Skeletal muscle cell (primary cell): ENCODE results near the gene NPC2.
A peak's percentile ranks its signal among the peaks of the same experiment; 100 is the strongest.

Experiments used
- DNase-seq: peaks from one replicate; pipeline ENCODE4 v3.0.0-alpha.2; 2010; ENCODE audit warnings: low read depth
- H3K4me3 ChIP-seq: 2 replicates; pipeline ENCODE4 v1.5.1; 2011; ENCODE audit warnings: low read depth, mild to moderate bottlenecking, control low read depth, low read length, moderate library complexity

Gene NPC2

DNA sequence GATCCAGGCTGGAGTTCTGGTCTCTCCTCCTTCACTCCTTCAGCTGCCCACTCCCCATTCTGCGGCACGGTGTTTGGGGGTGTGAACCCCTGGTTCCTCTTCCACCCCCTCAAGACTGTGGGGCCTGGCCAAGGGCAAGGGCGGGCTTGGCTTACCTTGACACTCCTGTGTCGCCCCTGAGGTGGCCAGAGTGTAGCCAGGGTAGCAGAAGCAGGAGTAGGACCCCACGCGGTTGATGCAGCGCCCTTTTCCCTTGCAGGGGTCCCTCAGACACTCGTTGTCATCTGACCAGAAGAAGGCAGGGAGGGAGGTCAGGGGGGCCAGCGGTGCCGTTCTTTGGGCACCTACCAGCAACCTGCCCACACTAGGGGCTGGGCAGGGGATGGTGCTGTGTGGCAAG is 28.7 kb upstream of the NPC2 start:
- no peak overlapping the region for H3K4me3 ChIP-seq
- DNase-seq, result no peak

- H3K4me3 ChIP-seq, result no peak overlapping the region
- no peak for DNase-seq
Measured at GRCh38 chr14:74519316-74520074, 26.4 kb upstream of the NPC2 start.

GRCh38 chr14:74518221-74518620 is 25.1 kb upstream of the NPC2 start:
- DNase-seq, result no peak
- no peak overlapping the region for H3K4me3 ChIP-seq

GRCh38 chr14:74517731-74518130 is 24.6 kb upstream of the NPC2 start:
- no peak overlapping the region for H3K4me3 ChIP-seq
- no peak for DNase-seq

DNA sequence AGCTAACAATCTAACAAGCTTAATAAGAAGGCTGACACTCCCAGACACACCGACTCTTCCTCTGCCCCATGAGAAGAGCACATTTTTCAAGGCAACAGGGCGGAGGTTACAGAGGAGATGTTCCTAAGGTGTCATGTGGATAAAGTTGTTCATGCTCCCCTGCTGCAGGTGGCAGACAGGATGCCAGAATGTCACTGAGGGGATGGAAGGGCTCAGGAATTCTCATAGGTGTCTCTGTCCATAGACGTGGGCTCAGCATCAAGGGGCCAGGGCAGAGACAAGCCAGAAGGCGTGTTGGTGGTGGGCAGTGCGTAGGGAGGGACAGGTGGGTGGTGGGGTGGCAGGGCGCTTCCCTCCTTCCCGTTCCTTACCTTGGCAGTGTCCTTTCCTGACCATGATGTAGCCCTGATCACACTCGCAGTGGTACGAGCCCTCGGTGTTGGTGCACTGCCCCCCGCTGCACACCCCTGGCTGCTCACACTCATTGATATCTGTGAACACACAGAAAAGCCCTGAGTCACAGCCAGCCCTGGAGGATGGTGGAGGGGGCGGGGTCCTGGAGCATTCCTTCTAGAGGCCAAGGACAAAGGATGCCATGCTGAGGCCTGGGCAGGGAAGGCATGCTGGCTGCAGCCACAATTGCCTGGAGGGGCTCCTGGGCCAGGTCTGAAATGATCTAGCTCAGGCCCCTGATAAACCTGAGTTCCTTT is 23.5 kb upstream of the NPC2 start:
- H3K4me3 ChIP-seq, result no peak overlapping the region
- no peak for DNase-seq

GRCh38 chr14:74515891-74516412 is 22.8 kb upstream of the NPC2 start:
- no peak overlapping the region for H3K4me3 ChIP-seq
- DNase-seq, result no peak

DNA sequence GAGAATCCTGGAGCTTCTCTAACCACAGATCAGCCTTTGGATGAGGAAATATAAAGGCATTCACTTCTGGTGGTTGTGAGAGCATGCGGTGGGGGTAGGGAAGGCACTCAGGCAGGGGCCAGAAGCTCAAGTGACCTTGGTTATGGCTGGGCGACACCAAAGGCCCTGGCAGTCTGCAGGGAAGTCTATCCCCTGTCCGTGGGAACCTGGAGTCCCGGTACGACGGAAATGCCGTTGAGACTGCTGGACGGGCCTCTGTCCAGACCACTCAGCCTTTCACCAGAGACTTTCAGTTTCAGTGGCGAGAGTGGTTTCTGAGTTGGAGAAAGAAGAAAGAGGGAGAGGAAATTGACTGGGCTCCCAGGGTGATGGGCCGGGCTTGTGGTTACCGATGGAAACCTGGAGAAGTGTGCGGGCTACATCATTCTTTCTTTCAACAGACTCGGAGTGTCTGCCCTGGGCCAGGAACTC is 21.4 kb upstream of the NPC2 start:
- DNase-seq, result peak; percentile 61
- H3K4me3 ChIP-seq, result peak overlapping the region; percentile 13

DNA sequence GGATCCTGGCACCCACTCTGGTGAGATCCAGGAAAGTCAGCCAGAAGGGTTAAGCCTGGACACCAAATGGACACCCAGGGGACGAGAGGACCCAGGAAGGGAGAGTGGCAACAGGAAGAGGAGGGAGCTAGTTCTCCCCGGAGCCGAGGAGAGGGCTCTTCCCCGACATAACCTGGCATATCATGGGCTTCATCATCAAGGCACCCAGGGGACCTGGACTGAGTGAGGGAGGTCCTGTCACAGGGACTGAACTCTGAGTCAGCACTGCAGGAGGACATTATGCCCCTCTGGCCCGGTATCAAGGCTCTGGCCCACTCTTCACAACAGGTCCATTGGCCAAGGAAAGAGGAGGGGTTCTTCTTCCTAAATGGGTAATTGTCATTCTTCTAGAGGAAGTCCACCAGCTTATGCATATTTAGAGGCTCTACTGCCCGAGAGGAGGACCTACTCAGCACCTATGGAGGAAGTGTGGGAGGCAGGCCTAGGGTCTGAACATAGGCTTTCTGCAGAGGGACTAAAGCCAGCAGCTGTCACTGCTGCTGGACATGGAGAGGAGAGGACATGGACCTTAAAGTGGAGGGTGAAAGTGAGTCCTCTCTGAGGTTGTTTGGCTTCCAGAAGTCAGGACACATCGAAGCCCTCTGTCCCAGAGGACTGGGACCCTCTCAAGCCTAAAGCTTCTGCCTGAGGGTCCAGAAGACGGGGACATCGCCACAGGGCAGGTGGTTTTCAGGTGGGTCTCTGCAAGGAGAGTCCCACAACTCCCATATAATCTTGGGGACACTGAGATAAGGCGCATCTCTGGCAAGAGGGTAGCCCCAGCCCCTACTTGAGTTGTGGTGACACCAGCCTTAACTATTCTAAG is 19.1 kb upstream of the NPC2 start:
- no peak for DNase-seq
- no peak overlapping the region for H3K4me3 ChIP-seq

DNA sequence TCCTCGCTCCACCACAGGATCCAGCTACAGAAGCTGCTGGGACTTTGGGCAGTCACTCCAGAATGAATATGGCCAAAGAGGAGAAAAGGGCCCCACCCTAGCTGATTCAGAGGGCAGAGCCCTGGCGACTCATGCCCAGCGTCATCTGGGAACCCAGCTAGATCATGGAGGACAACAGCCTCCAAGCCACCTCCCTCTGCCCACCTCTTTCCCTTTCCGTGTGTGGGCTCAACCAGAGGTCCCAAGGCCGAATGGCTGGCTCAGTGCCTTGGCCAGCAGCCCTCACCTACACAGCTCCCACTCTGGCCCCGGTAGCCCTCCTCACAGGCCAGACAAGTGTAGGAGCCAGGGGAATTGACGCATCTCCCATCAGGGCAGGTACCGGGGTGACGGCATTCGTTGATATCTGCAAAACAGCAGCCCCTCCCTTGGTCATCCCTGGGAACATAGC is 17.9 kb upstream of the NPC2 start:
- H3K4me3 ChIP-seq, result no peak overlapping the region
- DNase-seq, result peak; percentile 65

DNA sequence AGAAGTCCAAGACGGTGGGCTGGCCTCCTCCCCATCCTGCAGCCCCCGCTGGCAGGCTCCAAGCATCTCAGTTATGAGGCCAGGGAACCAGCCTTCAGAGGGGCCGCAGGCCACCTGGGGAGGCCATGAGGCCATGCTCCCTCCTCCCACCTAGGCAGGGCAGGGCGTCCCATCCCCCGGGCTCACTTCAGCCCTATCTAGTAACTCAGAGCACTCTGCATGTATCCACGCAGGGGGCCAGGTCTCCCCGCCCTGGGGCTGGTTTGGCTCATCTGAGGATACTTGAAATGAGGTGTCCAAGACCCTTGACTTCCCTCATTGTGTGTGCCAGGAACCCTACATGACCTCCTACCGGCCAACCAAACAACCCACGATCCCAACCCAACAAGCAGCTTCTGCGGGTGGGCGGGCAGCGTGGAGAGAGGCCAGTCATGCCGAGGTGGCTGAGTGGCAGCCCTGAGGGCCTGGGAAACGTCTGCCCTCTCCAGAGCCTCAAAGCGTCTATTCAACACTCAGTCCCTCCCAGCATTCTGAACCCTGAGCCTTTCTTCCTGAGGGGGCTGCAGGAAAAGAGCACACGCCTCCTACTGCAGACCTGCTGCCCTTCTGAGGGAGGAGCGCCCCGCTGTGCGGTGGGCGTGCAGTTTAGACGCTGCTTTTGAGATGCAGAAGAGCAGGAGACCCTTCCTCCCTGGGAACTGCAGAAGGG is 17.3 kb upstream of the NPC2 start:
- H3K4me3 ChIP-seq, result no peak overlapping the region
- DNase-seq, result peak; percentile 56

GRCh38 chr14:74509587-74510222 is 16.6 kb upstream of the NPC2 start:
- no peak overlapping the region for H3K4me3 ChIP-seq
- no peak for DNase-seq

GRCh38 chr14:74508844-74509428 is 15.8 kb upstream of the NPC2 start:
- no peak overlapping the region for H3K4me3 ChIP-seq

GRCh38 chr14:74508292-74508731 is 15.2 kb upstream of the NPC2 start:
- DNase-seq, result no peak
- H3K4me3 ChIP-seq, result no peak overlapping the region

More at GRCh38 chr14:74508844-74509428, 15.8 kb upstream of the NPC2 start:
- no peak for DNase-seq

GRCh38 chr14:74507840-74508239 is 14.7 kb upstream of the NPC2 start:
- no peak for DNase-seq
- H3K4me3 ChIP-seq, result no peak overlapping the region

DNA sequence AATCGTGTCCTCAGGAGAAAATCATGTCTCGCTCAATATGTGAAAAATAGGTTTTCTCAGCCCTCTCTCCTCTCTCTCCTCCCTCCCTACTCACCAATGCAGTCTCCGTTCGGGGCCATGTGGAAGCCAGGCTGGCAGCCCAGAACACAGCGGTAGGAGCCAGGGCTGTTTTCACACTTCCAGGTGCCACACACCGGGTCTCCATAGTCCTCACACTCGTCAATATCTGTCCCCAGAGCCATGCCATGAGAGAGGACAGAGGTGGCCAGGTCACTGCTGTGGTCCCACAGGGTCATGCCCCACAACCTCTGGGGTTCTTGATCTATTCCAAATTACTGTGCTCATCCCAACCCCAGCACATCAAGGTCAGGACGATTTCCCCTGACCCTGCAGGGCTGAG is 14.0 kb upstream of the NPC2 start:
- DNase-seq, result no peak
- H3K4me3 ChIP-seq, result no peak overlapping the region

- no peak overlapping the region for H3K4me3 ChIP-seq
- DNase-seq, result no peak
Measured at GRCh38 chr14:74506411-74506851, 13.3 kb upstream of the NPC2 start.

DNA sequence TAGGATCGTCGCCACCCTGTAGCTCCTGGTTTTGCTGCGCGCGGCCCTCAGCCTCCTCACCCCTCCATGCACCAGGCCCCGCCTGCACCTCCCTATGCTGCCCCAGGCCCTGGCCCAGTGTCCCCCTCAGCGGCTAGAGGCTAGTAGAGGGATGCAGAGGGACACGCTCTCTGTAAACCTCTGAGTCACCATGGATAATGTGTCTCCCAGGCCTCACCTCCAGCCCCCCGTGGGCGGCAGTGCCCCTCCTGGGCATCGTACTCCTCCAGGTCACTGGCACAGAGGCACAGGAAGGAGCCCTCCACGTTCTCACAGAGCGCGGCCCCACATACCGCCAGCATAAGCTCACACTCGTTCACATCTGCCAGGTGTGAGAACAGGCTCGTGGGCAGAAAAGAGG is 12.7 kb upstream of the NPC2 start:
- H3K4me3 ChIP-seq, result no peak overlapping the region
- DNase-seq, result no peak
